GM18520 (cell line): Measurements from ENCODE around the gene ATP10D.

ENCODE experiments used
- ATAC-seq: cut with Tn5 transposase; IDR thresholded peaks from one replicate; pipeline ENCODE4 v1.9.1; 2021; ENCODE audit not compliant: unreplicated experiment

The ATP10D gene

GRCh38 chr4:47485047-47485692, at the start of gene ATP10D:
Gene ATP10D (plus strand): TSS chr4:47485275. CDS start chr4:47512541, 27,266 bp downstream.
- ATAC-seq, result peak; percentile 93

- no peak for ATAC-seq
Observed at GRCh38 chr4:47442980-47443379, 42.1 kb upstream of the ATP10D start.

- ATAC-seq, result no peak
Observed at GRCh38 chr4:47444031-47444430, 41.0 kb upstream of the ATP10D start.

- ATAC-seq, result no peak
Observed at GRCh38 chr4:47451657-47452056, 33.4 kb upstream of the ATP10D start.

- peak; percentile 5 for ATAC-seq
Observed at GRCh38 chr4:47462799-47463234, 22.3 kb upstream of the ATP10D start.

- ATAC-seq, result peak; percentile 89
Observed at GRCh38 chr4:47463235-47463956, 21.7 kb upstream of the ATP10D start, which contains the start of gene COMMD8. Gene COMMD8 (minus strand): TSS chr4:47463702. CDS start chr4:47463651, 51 bp downstream.

GRCh38 chr4:47465004-47465403, 20.1 kb upstream of the ATP10D start:
- peak; percentile 16 for ATAC-seq

- no peak for ATAC-seq
Observed at GRCh38 chr4:47466056-47466785, 18.9 kb upstream of the ATP10D start.

GRCh38 chr4:47468706-47469365, 16.2 kb upstream of the ATP10D start:
- ATAC-seq, result no peak

GRCh38 chr4:47469951-47470350, 15.1 kb upstream of the ATP10D start:
- ATAC-seq, result no peak

GRCh38 chr4:47471064-47471463, 14.0 kb upstream of the ATP10D start:
- no peak for ATAC-seq

GRCh38 chr4:47471591-47471990, 13.5 kb upstream of the ATP10D start:
- no peak for ATAC-seq

GRCh38 chr4:47473141-47473750, 11.8 kb upstream of the ATP10D start:
- no peak for ATAC-seq

GRCh38 chr4:47474799-47475198, 10.3 kb upstream of the ATP10D start:
- no peak for ATAC-seq

GRCh38 chr4:47475411-47475810, 9.7 kb upstream of the ATP10D start:
- ATAC-seq, result no peak

GRCh38 chr4:47478804-47479203, 6.3 kb upstream of the ATP10D start:
- no peak for ATAC-seq

- ATAC-seq, result no peak
Observed at GRCh38 chr4:47482326-47482725, 2.7 kb upstream of the ATP10D start.

- ATAC-seq, result no peak
Observed at GRCh38 chr4:47483745-47484144, 1.3 kb upstream of the ATP10D start.

- ATAC-seq, result peak; percentile 26
Observed at GRCh38 chr4:47484168-47484567, 907 bp upstream of the ATP10D start.

GRCh38 chr4:47485768-47486167, 693 bp downstream of the ATP10D start:
- no peak for ATAC-seq

GRCh38 chr4:47486231-47486673, 1.2 kb downstream of the ATP10D start:
- no peak for ATAC-seq
